Large intestine (tissue), 3 donors: ENCODE data around the gene ARL4C. TPM values are rescaled to one million over a fixed set of nuclear protein-coding genes. Genes with fewer than 3 reads are reported as not detected.

Experiments used
- DNase-seq, 2 donors: peaks; one replicate each; pipeline versions ENCODE4 v3.0.0 to v3.0.0-alpha.2; 2013
- H3K27ac ChIP-seq: one replicate; pipeline ENCODE4 v1.5.1; 2013; ENCODE audit warnings: low read length
- H3K27me3 ChIP-seq: 2 replicates; pipeline ENCODE4 v1.6.1; 2013; ENCODE audit warnings: low read length; ENCODE audit not compliant: control insufficient read depth, insufficient read depth
- H3K36me3 ChIP-seq: 2 replicates; pipeline ENCODE4 v1.6.1; 2013; ENCODE audit warnings: low read length; ENCODE audit not compliant: control insufficient read depth, insufficient read depth
- H3K4me1 ChIP-seq: one replicate; pipeline ENCODE4 v1.6.1; 2013; ENCODE audit warnings: low read length; ENCODE audit not compliant: control insufficient read depth, insufficient read depth
- H3K4me3 ChIP-seq: one replicate; pipeline ENCODE4 v1.5.1; 2013; ENCODE audit warnings: low read length
- H3K9me3 ChIP-seq: one replicate; pipeline ENCODE4 v1.6.1; 2013; ENCODE audit warnings: mild to moderate bottlenecking, low read depth, low read length, moderate library complexity; ENCODE audit not compliant: control insufficient read depth
- WGBS: methylation state at CpG from one replicate; pipeline ENCODE4 v1.1.5; 2013; ENCODE audit warnings: low lambda C conversion rate; ENCODE audit not compliant: insufficient coverage; 5-methylcytosine and 5-hydroxymethylcytosine counted together
- polyA plus RNA-seq: library from polyadenylated mRNA; unstranded; fragments of 120-200 nt; gene quantifications from one replicate; pipeline ENCODE4 v1.2.1, GENCODE V29; 2013

ARL4C gene
- polyA plus RNA-seq, 1 donor, result 5.8 TPM

DNA sequence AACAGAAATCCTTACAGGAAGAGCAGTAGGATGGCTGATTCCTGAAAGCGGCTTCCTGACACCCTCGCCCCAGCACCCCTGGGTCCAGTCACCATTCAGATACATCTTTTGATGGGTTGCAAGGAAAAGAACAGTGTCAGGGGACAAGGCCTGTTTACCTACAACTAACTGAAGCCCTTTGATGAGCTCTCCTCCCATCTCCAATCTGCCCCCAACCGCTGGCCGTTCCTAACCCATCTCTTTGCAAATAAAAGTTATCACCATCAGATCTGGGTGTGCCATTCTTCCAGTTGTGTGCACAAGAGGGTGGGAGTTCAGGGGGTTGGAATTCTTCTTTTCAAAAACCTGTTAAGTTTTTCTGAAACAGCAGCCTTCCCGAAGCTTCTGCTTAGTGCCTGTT lies 48.9 kb downstream of the ARL4C start:
- peaks cover 4% of the 10 kb centered on the region for H3K4me1 ChIP-seq
- WGBS, result no CpG with 5 or more reads among the region's 5 CpGs
- no peaks in the 10 kb centered on the region for H3K36me3 ChIP-seq
- H3K4me3 ChIP-seq, result no peak overlapping the region
- no peak for DNase-seq
- H3K9me3 ChIP-seq, result no peaks in the 10 kb centered on the region
- H3K27ac ChIP-seq, result no peak overlapping the region
- H3K27me3 ChIP-seq, result peaks cover 6% of the 10 kb centered on the region

DNA sequence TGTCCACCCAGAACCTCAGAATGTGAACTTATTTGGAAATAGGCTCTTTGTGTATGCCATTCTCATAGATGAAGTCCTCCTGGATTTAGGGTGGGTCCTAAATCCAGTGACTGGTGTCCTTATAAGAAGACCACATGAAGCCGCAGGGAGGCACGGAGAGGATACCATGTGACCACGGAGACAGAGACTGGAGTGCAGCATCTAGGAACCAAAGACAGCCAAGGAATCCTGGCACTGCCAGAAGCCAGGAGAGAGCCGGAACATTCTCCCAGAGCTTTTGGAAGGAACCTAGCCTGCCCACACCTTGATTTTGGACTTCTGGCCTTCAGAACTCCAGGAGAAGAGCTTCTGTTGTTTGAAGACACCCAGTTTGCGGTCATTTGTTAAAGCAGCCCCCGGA lies 49.7 kb downstream of the ARL4C start:
- Histone ChIP-seq H3K27me3 (peaks cover 6% of the 10 kb centered on the region), H3K27ac (no peak overlapping the region), H3K36me3 (no peaks in the 10 kb centered on the region), H3K9me3 (no peaks in the 10 kb centered on the region), H3K4me3 (no peak overlapping the region), H3K4me1 (peaks cover 4% of the 10 kb centered on the region)
- WGBS, result no CpG with 5 or more reads among the region's 6 CpGs
- no peak for DNase-seq

DNA sequence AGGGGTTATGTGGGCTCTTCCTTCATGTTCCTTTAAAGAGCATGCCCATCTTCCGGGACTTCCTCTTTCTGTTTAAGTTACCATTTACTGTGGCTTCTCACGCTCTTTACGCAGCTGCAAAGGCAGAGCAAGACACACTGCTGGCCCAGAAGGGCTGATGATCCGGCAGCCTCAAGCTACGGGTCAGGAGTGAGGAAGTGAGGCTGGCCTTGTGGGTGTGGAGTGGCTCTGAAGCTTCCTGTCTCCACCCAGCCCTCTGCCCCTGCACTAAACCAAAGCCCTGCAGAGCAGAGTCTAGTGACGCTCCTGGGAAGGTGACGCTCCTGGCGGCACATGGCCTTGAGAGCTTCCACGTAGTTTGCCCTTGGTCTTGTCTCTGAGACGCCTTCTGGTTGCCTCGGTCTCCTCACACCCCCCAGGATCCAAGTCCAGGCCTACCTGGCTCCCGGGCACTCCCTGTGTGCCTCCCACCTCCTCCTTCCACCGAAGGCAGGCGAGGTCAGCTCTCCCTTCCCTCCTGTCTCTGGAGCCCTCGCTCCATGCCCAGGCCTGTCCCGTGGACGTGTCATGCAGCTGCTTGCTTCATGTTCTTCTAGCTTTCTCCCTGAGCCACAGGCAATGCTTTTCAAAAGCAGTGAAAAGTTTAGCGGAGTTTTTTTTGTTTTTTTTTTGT lies 50.3 kb downstream of the ARL4C start:
- Histone ChIP-seq H3K36me3 (no peaks in the 10 kb centered on the region), H3K27me3 (peaks cover 6% of the 10 kb centered on the region), H3K9me3 (no peaks in the 10 kb centered on the region), H3K4me3 (no peak overlapping the region), H3K27ac (no peak overlapping the region), H3K4me1 (peaks cover 4% of the 10 kb centered on the region)
- WGBS, result 60% methylated on average over 2 of the region's 18 CpGs
- DNase-seq, result peak; percentile 76 to 86

DNA sequence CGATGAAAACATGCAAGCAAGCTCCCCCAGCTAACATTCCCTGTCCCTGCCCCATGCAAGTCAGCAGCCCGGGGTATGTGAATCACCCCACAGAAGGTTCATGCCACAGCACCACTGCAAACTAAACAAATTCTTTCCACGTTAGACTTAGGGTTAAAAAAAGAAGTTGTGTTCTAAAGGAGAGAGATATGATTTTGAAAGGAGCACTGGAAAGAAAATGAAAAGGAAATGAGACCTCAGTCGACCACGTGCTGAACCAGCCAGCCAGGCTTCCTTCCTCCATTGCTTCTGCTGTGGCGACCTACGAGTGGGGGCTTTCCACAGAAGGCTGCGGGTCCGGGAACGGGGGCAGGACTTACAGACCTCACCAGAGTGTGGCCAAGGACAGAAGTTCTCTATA lies 52.0 kb downstream of the ARL4C start:
- Histone ChIP-seq H3K4me1 (peaks cover 4% of the 10 kb centered on the region), H3K36me3 (no peaks in the 10 kb centered on the region), H3K4me3 (no peak overlapping the region), H3K27ac (no peak overlapping the region), H3K27me3 (peaks cover 6% of the 10 kb centered on the region), H3K9me3 (no peaks in the 10 kb centered on the region)
- 63% methylated on average over 2 of the region's 10 CpGs for WGBS
- peak in 1 of 2 donors; percentile 19 for DNase-seq

DNA sequence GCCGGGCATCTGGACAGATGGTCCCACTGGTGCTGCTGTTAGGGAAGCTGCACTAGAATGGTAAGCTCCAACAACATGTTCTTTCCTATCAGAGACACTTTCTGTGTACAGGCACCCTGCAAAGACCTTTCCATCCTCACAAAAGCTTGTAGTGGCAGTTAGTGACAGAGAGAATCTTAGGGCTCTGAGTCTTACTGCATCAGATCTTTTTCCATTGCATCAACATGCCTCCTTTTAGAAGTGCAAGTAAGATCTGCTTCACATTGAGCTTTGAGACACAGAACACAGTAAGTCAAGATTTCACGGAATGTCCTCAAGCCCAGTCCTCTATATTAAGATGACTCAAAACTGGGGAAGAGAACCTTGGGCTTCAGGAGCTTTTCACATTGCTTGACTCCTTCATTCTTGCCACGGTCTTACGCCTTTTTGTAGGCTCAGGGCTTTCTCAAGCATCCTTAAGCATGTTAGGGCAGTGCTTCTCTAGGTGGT lies 52.6 kb downstream of the ARL4C start:
- no peak for DNase-seq
- Histone ChIP-seq H3K4me3 (no peak overlapping the region), H3K9me3 (no peaks in the 10 kb centered on the region), H3K4me1 (peaks cover 4% of the 10 kb centered on the region), H3K27ac (no peak overlapping the region), H3K36me3 (no peaks in the 10 kb centered on the region), H3K27me3 (peaks cover 6% of the 10 kb centered on the region)
- WGBS, result no CpG with 5 or more reads among the region's 4 CpGs
